GM08714 (cell line): Measurements from ENCODE around the gene FAM162A.

ENCODE experiments used
- H3K4me3 ChIP-seq: fragments of 200-500 bp; sonication (Bioruptor generic); 2 replicates; pipeline ENCODE4 v1.5.1; 2014; ENCODE audit warnings: mild to moderate bottlenecking, low read length, inconsistent platforms
- ZNF274 ChIP-seq: IDR thresholded peaks from 2 replicates; pipeline ENCODE4 v1.6.1; 2012; ENCODE audit warnings: mild to moderate bottlenecking, low read depth, low read length

Gene FAM162A, protein sequence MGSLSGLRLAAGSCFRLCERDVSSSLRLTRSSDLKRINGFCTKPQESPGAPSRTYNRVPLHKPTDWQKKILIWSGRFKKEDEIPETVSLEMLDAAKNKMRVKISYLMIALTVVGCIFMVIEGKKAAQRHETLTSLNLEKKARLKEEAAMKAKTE

DNA sequence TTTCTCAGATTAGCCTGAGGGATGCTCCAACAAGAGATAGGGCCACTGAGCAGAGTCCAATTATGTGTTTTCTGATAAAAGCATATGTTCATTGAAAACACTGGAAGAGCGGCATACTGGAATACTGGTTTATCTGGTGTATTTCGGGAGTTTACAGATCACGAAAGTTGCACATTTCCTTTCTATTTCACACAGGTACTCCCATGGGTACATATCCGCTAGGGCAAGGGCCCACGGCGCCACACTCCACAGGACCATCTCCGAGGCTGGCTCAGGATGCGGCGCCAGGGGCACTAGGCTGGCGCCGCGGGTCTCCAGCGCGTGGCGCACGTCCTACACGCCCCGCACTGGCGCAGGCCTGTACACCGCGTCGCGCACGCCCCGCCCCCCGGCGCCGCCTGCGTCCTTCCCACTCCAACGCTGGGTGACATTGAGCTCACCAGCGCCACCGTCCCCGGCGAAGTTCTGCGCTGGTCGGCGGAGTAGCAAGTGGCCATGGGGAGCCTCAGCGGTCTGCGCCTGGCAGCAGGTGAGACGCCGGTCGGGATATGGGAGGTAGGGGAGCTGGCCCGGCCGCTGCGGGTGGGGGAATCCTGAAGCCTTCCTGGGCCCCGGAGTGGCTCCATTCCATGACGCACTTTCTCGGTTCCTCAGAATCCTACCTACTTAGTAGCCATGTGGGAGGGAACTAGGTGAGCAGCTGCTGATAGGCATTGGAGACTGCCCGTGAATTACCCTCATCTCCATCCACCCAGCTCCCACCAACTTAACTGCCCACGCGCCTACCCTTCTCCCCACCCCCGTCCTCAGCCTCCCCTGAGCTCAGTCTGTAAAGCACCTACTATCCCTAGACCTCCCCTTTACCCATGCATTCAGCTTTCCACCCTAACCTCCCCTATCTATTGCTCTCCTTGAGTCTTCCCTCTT is at the start of gene FAM162A:
FAM162A (plus strand) TSS at position 412 of the 927 bp plus-strand sequence; CDS start at position 496, 84 bp downstream.
- TF ChIP-seq ZNF274, result no peak
- peak within 1 kb of the TSS; percentile 71 for H3K4me3 ChIP-seq

DNA sequence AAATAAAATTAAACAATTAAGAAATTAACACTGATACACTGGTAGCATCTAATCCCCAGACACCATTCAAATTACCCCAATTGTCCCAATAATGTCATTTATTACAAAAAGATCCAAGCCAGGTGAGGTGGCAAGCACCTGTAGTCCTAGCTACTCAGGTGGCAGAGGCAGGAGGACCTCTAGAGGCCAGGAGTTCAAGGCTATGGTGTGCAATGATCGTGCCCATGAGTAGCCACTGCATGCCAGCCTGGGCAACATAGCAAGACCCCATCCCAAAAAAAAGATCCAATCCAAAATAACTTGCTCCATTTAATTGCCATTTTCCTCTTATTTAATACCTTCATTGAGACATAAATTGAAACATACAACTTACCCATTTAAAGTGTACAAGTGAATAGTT is 41.2 kb upstream of the FAM162A start:
- H3K4me3 ChIP-seq, result no peak overlapping the region
- TF ChIP-seq ZNF274, result no peak

DNA sequence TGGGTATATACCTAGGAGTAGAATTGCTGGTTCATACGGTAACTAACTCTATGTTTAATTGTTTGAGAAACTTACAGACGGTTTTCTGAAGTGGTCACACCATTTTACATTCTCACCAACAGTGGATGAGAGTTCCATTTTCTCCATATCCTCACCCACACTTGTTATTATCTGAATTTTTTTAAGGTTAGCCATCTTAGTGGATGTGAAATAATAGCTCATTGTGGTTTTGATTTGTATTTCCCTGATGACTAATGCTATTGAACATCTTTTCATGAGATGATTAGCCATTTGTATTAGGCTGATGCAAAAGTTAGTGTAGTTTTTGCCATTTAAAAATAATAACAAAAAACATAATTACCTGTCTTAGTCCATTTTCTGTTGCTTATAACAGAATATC is 40.3 kb upstream of the FAM162A start:
- TF ChIP-seq ZNF274, result no peak
- H3K4me3 ChIP-seq, result no peak overlapping the region

DNA sequence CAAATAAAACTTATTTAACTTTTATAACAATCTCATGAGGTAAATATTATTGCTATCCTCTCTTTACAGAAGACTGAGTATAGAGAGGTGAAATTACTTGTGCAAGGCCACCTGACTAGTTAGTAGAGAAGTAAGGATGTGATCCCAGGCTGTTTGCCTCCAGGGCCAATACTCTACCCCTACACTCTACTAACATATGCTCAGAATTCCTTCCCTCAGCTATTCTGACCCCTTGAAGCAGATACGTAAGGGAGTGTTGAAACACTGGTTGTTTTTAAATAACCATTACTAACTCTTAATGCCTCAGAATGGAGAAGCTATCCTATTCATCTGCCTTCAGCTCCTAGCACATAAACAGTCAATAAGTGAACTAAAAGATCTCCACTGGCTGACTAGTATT is 34.8 kb upstream of the FAM162A start:
- H3K4me3 ChIP-seq, result no peak overlapping the region
- TF ChIP-seq ZNF274, result no peak

DNA sequence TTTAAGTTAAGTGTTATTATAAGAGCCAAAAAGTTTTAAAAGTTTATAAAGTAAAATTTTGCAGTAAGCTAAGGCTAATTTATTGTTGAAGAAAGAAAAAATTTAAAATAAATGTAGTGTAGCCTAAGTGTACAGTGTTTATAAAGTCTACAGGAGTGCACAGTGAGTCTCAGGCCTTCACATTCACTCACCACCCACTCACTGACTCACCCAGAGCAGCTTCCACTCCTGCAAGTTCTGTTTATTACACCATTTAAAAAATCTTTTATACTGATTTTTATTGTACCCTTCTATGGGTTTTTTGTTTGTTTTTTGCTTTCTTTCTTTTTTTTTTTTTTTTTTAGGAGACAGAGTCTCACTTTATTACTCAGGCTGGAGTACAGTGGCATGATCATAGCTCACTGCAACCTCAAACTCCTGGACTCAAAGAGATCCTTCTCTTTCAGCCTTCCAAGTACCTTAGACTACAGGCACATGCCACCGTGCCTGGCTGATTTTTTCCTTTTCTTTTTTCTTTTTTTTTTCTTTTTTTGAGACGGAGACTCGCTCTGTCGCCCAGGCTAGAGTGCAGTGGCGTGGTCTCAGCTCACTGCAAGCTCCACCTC is 33.1 kb upstream of the FAM162A start:
- TF ChIP-seq ZNF274, result no peak
- H3K4me3 ChIP-seq, result no peak overlapping the region

DNA sequence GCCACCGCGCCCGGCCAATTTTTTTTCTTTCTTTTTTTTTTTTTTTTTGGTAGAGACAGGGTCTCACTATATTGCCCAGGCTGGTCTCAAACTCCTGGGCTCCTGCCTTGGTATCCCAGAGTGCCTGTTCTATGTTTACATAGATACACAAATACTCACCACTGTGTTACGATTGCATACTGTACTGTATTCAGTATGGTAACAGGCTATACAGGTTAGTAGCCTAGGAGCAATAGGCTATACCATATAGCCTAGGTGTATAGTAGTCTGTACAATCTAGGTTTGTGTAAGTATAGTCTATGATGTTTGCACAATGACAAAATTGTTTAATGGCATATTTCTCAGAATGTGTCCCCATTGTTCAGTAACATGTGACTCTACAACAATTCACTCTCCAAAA is 32.4 kb upstream of the FAM162A start:
- TF ChIP-seq ZNF274, result no peak
- H3K4me3 ChIP-seq, result no peak overlapping the region

DNA sequence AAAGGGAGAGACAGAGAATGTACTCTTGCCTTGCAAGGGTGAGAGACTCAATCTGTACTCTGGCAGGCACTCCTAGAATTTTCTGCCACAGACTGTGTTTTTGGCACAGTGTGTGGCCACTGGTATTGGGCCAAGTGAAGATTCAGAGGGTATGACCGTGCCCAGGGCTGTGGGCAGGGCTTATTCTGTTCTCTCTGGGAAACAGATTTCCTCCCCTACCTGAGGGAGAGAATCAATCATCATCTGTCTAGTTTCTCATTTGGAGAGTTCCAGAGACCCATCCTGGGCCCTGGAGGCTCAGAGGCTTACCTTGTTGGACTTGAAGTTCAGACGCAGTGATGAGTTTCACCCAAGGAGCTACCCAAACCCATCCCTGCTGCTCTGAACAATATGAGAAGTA is 30.8 kb upstream of the FAM162A start:
- no peak overlapping the region for H3K4me3 ChIP-seq
- TF ChIP-seq ZNF274, result no peak

DNA sequence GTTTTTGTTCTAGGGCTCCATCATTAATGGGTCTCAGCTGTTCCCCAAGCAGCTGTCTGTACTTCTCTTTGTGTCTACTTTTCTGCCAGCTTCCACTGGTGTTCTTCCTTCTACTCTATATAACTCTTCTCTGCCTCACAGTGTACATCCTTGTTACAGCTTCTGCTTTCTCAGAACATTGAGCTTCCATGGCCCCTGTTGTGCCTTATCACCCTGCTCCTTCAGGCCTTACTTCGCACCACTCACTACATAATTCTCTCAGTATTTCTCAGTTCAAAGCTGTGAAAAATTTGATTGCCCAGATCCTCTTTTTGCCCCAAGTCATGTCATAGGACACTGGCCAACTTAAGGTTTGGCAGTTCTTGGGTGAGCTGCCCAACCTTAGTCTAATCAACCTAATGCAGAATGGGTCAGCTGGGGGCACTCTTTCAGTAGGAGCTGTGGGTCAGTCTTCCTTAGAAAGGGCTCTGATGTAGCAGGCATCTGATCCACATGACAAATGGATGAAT is 30.0 kb upstream of the FAM162A start:
- no peak overlapping the region for H3K4me3 ChIP-seq
- no peak for TF ChIP-seq ZNF274

DNA sequence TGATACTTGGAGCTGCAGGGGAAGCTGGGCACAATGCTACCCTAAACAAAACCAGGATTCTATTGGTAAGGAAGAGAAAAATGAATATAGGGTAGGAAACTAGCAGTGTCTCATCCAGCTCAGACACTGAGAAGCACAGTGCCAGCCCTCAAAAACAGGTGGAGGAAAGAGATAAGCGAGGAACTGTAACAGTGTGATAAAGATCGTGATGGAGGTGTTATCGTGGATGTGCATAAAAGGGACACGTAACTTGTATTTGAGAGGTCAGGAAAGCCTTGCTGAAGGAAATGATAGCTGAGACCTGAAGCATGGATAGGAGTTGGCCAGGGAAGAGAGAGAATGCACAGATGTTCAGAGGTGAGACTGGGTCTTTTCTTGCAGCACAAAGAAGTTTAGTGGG is 28.4 kb upstream of the FAM162A start:
- TF ChIP-seq ZNF274, result no peak

DNA sequence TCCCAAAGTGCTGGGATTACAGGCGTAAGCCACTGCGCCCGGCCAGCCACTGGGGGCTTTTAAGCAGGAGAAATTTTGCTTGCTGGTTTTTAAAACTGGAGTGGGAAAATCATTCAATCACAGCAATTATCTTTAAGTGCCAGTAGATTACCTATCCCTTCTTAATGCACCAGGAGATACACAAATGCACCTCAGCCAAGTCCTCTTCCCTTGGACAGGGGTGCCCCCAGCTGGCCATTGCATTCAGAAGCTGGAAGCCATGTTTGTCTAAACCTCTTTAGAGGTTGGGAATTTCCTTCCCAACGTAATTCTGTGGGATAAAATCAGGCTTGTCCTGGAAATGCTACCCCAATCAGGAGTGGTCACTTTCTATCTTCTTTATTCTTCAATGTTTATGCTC is 27.6 kb upstream of the FAM162A start:
- no peak overlapping the region for H3K4me3 ChIP-seq
- TF ChIP-seq ZNF274, result no peak

More for the DNA sequence above, 28.4 kb upstream of the FAM162A start:
- H3K4me3 ChIP-seq, result no peak overlapping the region

DNA sequence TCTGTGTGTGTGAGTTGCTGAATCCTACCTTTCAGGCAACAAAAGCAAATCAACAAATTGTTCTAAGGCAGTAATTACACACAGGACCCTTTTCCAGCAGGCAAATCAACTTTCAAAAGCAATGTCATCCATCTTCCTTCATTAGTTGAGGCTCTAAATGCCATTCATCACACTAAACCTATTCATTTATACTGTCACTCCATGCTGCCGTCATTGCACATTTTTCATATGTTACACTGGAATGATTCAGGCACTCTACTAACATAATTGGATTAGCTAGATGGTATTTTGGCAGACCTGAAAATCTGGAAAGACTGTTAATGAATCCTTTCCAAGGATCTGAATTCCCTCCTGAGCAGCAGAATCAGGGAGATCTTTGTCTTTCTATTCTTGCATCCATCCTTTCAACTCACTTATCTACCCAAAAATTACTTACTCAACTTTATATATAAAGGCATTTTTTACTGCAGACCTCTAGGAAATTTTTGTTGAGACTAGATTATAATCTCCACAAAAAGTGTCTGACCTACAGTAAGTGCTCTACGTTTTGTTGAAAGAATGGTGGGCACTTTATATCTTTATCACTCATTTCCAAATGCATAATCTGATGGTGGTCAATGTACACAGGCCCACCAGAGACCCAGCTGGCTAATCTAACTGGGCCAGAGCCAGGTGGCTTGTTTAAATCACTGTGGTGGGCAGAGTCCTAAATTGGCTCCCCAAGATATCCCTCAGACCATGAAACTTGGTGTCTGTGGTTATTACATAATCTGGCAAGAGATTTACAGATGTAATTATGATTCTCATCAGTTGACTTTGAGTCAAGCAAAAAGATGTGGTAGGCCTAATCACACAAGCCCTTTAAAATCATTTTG is 25.9 kb upstream of the FAM162A start:
- H3K4me3 ChIP-seq, result no peak overlapping the region
- no peak for TF ChIP-seq ZNF274

DNA sequence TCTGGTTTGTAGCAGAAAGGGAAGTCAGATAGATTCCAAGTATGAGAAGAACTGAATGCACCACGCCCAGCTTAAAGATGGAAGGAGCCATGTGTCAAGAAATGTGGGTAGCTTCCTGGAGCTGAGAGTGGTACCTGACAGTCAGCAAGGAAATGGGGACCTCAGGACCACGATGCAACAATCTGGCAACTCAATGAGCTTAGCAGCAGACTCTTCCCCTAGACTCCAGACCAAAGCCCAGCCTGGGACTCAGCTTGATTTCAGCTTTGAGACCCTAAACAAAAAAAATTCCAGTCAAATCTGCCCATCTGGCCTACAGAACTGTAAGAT is 25.3 kb upstream of the FAM162A start:
- TF ChIP-seq ZNF274, result no peak
- H3K4me3 ChIP-seq, result no peak overlapping the region

DNA sequence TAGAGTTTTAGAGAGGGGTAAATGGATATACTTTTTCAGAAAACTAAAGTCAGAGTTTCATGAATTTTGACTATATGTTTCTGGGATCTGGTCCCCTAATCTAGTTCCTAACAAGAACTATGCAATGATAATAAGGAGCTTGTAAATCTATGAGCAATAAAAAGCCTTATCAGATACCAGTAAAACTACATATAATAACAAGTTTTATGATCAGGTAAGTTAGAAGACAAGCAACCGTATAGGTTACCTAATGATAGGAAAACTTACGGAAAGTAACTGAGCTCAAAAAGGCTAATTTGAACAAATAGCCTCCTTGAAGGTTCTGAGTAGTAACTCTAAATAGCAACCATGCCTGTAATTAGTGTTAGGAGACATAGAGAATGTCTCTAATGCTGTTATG is 22.0 kb upstream of the FAM162A start:
- no peak overlapping the region for H3K4me3 ChIP-seq
- no peak for TF ChIP-seq ZNF274

DNA sequence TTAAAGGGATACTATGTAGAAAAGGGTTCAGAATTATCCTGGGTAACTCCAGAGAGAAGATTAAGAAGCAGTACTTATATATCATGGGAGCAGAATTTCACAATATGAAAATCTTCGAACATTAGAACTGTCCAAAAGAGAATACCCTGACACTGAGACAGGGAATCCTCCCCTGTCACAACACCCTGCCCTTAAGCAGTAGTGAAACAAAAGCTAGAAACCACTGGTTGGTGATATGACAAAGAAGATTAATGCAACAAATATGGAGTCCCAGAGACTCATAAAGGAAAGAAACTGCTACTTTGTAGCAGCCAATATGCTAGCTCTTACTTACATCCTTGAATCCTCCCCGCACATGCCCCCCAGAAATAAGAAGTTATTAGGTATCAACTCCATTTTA is 19.5 kb upstream of the FAM162A start:
- no peak for TF ChIP-seq ZNF274
- no peak overlapping the region for H3K4me3 ChIP-seq
